Hepatic stellate cell (primary cell): ENCODE data around the gene SUPV3L1.
A peak's percentile ranks its signal among the peaks of the same experiment; 100 is the strongest.

Experiments
- DNase-seq: peaks from one replicate; pipeline ENCODE4 v3.0.0; 2011; ENCODE audit warnings: low spot score

SUPV3L1 gene

DNA sequence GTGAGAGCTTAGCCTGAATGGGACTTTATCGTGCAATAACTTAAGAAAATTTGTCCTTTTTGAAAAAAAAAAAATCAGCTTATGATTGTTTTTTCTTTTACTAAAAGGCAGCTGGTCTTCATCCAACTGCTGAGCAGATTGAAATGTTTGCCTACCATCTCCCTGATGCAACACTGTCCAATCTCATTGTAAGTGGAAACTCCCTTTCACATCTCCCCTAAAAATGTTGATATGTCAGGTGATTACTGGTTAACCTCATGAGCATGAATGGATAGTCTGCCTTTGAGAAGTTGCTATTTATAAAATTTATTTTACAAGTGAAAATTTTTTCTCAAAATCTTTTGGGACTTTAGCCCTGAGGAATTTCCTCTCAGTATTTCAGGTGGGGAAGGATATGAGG is 22.3 kb downstream of the SUPV3L1 start:
- DNase-seq = no peak

DNA sequence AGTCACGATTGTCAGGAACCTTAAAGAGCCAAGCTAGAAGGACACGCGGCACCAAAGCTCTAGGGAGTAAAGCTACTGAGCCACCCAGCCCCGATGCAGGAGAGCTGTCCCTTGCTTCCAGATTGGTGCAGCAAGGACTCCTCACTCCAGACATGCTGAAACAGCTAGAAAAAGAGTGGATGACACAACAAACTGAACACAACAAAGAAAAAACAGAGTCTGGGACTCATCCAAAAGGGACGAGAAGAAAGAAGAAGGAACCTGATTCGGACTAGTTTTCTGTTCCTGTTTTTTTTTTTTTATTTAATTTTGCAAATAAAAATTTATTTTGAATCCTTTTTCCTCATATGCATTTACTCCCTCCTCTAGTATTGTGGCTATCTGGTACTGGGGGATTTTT is 28.7 kb downstream of the SUPV3L1 start:
- no peak for DNase-seq

DNA sequence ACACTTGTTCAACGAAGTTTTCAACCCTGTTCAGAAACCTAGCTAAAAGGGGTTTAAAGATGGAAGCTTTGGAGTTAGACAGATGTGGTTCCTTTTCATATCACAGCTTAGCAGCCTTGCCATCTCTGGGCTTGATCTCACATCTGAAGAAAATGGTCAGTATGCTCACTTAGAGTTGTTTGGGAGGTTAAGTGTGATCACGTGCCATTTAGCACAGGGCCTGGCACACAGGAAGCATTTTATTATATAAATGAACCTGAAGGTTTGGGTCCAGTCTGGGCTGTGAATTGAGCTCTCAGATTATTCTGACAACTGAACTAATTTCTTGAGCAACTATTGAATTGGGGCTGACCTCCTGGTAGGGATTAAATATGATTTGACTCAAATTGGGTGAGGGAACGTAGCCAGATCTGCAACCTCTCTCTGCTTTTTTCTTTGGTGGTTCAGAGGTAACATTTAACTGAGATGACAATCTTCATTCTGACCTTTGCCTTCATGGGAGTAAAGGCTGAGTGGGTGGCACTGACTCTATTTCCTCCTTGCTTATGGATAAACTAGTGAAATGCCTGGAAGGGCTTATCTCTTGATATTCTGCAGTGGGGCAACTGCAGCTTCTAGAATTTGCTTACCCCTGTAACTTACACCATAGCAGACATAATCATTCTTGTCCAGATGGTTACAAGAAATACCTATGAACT is 29.9 kb downstream of the SUPV3L1 start:
- no peak for DNase-seq

DNA sequence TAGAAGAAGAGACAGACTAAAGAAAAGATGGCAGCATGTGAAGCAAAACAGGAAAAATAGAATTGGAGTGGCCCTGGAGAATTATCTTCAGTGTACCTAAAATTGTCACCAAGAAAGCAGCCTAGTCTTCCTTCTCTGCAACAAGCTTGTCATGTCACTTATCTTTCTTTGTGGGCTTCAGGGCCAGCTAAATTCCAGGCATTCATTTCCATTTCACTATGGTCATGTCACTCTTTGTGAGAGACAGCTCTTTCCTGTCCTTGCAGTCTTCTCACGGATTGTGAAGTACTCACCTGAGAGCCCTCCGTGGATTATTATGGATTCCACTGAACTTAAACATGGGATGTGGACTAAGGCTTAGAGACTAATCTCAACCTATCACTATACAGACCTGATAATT is 31.1 kb downstream of the SUPV3L1 start:
- no peak for DNase-seq

DNA sequence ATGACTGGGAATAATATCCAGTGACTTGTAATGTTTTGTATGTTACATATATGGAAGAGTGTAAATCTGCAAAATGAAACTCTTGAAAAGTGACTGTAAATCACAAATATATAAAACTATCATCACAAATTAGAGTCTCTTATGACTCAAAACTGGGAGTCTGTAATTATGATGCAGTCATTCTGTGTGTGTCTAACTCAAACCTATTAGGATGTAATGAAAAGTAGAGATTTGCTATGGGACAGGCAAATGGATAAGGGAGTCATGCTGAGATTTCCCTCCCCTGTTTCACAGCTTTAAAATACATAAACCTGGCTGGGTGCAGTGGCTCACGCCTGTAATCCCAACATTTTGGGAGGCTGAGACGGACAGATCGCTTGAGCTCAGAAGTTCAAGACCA is 31.5 kb downstream of the SUPV3L1 start:
- no peak for DNase-seq

DNA sequence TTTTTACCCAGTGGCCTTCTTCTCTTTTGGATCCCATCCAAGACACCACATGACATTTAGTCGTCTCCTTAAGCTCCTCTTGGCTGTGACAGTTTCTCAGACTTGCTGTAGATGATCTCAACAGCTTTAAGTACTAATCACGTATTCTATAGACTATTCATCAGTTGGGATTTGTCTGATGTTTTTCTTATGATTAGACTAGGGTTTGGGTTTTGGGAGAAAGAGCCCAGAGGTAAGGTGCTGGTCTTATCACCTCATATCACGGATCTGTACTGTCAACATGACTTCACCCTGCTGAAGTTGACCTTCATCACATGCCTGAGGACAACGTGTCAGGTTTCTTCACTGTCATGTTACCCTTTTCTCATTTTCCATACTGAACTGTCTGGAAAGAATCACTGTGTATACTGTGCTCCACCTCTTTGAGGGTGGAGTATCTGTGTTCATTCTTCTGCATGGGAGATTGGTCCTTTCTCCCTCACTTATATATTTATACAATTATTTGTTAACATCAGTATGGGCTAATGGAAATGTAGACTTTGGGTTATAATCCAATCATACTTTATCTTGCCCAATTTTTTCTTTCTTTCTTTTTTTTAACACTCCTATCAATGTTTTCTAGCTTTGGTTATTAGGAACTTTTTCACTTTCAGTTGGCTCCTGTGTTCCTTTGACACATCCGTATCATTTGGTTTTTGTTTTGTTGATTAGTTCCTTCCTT is 33.7 kb downstream of the SUPV3L1 start:
- no peak for DNase-seq

DNA sequence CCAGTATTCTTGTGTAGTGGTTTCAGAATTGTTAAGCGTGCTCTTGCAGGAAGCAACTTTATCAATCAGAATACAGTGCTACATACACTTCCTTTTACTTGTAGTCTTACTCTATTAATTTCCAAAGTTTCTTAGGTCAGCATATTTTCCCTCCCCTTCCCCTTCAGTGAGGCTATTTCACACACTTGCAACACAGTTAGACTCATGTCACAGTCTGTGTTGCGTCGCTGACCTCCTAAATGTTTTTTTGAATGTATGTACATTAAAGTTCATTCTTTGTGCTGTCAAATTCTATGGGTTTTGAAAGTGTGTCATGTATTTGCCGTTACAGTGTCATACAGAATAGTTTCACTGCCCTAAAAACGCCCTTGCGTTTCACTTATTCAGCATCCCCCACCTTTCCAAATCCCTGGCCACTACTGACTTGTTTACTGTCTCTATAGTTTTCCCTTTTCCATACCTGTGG is 34.7 kb downstream of the SUPV3L1 start:
- DNase-seq = no peak

DNA sequence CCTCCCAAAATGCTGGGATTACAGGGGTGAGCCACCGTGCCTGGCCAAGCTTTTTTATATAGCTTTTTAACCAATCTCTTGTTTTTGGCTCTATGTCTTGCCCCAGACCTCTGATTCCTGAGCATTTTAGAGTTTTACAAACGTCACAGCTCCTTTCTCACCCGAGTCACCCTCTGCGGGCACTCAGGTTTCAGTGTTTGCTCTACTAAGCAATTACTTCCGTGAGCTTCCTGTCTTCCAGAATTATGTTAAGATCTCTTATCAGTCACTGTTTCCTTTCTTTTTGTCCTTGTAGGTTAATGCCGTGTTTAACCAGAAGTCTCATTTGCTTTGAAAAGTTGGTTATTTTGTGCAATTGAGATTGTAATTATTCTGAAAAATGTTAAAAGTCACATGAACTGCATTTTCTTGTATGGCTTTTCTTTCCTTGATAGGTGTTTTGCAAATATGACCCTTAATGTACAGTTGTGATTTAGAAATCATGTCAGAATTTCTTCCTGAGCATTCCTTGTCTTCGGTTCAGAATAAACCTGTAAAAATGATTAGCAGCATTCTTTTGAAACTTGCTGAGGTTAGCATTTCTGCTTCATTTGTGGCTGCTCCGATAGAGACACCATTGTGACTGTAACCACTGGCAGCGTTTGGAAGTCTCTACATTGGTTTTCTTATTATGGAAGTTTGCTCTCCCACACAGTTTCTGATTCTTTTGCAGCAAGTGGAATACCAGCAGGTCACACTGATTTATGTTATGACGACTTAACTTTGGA is 35.6 kb downstream of the SUPV3L1 start:
- DNase-seq = no peak

DNA sequence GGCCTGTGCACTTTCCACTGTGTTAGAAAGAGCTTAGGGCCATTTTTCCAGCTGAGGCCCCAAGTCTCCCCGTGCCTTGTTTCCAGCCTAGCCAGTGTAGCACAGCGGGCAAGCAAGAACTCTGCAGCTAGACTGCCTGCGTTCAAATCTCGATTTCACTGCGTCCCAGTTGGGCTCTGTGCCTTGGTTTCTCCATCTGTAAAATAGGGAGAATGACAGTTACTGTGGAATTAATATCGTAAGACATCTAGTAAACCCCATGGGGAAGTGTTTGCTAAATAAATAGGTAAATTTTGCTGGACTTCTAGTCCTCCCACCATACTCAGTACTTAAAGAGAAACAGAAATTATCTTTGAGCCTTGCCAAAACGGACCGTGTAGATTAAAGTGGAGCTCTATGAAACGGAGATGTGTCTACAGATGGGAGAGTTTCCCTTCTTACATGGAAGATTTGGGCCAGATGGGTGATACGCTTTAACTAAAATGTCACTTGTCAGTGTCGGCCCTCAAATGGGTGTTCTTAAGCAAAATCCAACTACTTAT is 36.6 kb downstream of the SUPV3L1 start:
- no peak for DNase-seq

DNA sequence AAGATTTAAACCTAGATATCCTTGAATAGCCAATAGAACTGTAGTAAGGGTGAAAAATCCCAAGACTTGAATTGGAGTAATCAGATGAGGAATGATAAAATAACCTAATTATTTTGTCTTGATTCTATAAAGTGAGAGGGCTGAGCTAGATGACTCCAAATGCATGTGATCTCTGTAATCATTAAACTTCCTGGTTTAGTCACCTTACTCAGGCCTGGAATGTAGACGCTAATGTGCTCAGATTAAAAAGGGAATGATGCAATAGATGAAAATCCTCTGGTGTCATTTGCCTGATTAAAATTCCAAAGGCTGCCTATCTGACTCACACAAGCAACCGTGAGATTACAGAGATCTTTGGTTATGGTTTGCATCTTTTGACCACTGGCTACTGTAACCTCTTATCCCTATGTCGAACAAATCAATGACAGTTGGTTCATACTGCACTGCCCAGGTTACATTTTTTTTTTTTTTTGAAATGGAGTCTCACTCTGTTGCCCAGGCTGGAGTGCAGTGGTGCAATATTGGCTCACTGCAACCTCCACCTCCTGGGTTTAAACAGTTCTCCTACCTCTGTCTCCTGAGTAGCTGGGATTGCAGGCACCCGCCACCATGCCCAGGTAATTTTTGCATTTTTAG is 37.2 kb downstream of the SUPV3L1 start:
- DNase-seq = no peak

DNA sequence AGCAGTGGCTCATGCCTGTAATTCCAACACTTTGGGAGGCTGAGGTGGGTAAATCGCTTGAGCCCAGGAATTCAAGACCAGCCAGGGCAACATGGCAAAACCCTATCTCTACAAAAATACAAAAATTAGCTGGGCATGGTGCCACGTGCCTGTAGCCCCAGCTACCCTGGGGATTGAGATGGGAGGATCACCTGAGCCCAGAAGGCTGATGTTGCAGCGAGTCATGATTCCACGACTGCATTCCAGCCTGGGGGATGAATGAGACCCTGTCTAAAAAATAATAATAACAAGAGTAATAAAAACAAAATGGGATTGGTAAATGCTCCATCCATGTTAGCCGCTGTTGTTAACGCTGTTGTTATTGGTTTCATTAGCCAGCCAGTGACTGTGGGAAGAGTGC is 38.8 kb downstream of the SUPV3L1 start:
- no peak for DNase-seq

DNA sequence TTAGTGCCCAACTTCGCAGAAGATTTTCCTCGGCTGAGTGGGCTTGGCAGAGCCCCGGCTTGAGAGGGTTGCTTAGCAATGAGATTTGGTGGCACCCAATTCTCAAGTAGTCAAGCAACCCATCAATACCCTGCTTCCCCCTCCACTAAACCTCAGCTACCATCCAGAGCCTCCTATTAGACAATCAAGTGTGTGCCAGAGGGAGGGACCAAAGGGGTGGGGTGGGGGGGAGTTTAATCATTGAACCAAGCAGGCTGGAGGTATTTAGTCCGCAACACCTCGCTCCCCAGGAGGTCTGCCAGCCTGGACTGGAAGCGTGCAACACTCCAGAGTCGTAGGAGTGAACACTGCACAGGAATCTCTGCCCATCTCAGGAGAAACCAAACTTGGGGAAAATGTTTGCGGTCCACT is 40.0 kb downstream of the SUPV3L1 start, which contains the start of gene HKDC1:
Gene HKDC1 (plus strand): TSS at position 292 of the 411 bp plus-strand sequence. CDS start 104 bp downstream, at position 396.
- no peak for DNase-seq

DNA sequence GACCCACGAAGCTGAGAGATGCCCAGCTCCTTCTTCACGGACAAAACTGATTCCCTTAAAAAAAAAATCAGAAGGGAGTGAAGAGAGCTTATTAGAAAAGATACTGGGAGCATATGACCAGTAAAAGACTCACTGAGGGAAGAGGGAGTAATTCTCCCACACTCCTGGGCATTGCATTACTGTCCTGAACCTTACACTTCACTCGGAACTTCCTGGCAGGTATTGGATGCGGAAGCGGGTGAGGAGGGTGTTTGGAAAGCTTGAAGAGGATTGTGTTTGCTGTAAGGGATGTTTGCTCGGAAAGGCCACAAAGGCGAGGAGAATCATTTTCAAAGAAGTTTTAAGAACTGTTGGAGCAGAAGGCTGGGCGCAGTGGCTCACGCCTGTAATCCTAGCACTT is 40.5 kb downstream of the SUPV3L1 start:
- DNase-seq = no peak

DNA sequence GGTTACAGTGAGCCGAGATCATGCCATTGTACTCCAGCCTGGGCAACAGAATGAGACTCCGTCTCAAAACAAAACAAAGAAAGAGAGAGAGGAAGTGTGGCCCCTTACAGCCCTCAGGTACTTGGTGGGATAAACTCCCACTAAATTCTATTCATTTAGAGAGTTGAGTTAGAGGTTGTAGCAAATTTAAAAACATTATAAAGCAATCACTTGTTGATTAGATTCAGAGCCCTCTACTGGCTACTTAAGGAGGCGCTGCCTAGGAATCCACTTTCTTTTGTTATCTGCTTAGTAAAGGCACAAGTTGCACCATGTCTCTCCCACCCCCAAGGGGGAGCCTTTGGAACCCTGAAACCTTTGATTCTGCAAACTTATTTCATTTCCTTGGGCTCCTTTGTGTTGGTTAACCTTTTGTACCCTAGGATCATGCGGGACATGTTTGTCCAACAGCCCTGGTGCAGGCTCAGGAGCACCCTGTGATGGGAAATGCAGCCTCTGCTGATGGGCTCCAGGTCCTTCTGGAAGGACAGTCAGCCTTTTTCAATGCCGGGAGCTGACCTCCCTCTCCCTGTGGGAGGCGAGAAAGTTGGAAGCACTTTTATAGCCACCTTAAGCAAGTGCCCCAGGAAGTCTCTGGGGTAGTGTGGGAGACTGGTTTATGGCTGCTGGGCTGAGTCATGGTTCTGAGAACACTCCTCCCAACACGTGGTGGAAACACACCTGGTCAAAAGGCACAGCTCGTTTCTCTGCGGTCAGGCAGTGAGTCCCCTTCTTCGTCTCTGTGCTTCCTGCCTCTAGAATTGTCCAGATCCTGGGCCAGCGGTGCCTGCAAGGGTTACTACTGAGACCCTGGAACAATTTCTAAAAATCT is 42.4 kb downstream of the SUPV3L1 start:
- DNase-seq = peak; percentile 58

DNA sequence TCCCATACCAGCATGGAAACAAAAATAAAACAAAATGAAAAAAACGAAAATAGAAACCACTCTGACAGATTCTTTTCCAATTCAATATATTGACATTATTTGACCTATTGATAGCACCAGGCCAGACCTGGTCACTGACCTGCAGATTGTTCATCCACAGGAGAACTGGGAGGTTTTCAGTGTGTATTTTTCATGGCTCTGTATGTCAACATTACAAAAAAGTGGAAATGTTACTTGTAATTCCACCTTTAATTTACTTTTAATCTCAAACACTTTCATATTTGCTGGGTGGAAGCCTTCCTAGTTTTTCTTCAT is 43.0 kb downstream of the SUPV3L1 start:
- DNase-seq = no peak

DNA sequence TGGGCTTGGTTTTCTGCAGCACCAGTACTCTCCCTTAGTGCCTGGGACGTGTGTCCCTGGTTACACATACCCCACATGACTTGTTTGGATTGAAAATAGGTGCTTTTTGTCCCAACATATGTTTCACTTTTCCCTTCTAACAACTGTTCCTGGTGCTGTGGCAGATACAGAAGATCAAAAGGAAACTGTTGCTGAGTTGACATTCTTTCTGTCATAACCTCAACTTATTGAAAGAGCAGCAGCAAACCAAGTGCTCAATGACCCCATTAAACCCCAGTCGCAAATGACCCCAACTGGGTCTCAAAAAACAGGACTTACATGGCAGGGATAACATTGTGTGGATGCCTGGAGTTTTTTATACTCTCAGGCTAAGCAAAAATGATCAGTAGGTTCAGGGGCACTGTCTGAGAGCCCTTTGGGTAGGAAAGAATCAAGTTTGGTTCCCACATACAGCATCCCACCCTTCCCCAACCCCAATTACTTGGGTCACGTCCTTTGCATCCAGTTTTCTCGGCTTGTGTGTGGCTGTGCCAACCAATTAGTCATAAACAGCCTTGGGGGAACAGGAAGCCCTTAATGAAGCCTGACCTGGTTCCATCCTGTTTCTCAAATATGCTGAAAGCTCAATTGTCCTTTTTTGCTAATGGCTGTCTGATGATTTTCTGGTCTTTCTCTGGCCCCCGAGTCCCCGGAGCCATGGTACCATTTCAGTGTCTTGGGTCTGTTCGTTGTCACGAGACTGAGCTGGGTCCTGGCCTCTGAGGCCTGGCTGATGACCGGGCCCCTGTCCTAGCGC is 45.0 kb downstream of the SUPV3L1 start:
- DNase-seq = no peak

DNA sequence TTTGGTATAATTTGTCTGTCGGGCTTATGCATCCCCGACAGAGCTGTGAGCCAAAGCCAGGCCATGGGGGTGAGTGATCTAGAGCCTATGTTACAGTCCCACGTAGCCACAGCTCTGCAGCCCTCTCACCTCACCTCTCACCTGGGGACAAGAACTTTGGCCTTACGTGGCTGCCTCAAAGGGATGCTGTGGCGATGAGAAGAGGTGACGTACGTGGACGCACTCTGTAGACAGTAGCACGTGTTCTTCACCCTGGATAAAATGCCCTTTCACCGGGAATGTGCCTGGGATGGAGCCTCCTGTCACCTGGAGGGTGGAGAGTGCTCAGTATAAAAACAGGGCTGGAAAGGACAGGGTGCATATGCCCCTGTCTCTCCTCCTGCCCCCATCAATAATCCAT is 45.6 kb downstream of the SUPV3L1 start:
- DNase-seq = no peak

DNA sequence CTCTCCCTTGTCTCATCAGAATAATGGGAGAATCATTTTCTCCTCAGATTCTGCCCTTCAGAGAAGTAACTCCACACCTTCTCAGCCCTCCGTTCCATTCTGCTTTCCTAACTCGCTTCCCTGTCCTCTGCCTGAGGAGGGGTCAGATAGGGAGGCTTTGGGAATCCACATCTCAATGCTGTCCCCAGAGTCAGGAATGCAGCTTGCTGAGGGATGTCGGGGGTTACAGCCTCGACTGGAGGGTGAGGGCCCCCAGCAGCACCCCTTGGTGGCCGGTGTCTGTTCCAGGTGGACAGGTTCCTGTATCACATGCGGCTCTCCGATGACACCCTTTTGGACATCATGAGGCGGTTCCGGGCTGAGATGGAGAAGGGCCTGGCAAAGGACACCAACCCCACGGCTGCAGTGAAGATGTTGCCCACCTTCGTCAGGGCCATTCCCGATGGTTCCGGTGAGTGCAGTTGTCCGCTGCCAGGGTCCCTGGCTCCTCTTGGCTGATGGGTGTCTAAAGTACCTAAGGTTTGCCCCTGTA is 47.0 kb downstream of the SUPV3L1 start:
- no peak for DNase-seq

DNA sequence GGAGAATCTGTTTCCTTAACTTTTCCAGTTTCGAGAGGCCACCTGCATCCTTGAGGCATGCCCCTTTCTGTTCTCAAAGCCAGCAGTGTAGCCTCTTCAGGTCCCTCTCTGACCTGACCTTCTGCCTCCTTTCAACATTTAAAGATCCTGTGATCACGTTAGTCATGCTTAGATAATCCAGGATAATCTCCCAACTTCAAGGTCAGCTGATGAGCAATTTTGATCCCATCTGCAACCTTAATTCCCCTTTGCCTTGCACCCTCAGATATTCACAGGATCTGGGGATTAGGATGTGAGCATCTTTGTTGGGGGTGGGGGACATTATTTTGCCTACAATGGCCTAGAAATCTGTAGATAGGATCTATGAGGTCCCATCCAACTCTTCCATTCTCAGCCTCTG is 48.1 kb downstream of the SUPV3L1 start:
- DNase-seq = no peak

DNA sequence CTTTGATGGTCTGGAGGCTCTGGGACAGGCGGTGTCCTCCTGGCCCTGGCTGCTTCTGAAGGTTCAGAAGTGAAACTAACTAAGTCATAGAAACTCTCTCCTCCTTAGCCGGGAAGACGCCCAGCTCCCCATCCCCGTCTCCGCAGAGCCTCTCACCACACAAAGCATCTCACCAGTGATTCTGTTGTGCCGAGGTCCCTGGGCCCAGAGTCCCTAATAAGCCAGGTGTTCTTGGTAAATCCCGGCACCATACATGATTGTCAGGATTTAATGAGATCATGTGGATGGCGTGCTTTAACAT is 49.5 kb downstream of the SUPV3L1 start:
- DNase-seq = peak; percentile 39
